Globus pallidus (tissue), 1 donor: ENCODE measurements around the gene ZBTB48.
"Not testable (repeated sequence)": the region's sequence is repeated elsewhere in the genome, so short reads cannot be mapped to it uniquely, and the experiment has no call there.

Experiments used
- DNase-seq: peaks from one replicate; pipeline ENCODE4 v3.0.0-alpha.2; 2015; ENCODE audit warnings: low spot score

The ZBTB48 gene

GRCh38 chr1:6632588-6633514 is 53.1 kb downstream of the ZBTB48 start:
- no peak for DNase-seq

- no peak for DNase-seq
Observed at GRCh38 chr1:6634371-6635052, 54.7 kb downstream of the ZBTB48 start.

- no peak for DNase-seq
Observed at GRCh38 chr1:6635161-6635909, 55.5 kb downstream of the ZBTB48 start.

GRCh38 chr1:6635910-6636760 is 56.3 kb downstream of the ZBTB48 start:
- no peak for DNase-seq

- DNase-seq, result not testable (repeated sequence)
Observed at GRCh38 chr1:6636778-6637177, 57.0 kb downstream of the ZBTB48 start.

- no peak for DNase-seq
Observed at GRCh38 chr1:6637770-6638169, 58.0 kb downstream of the ZBTB48 start.

GRCh38 chr1:6638226-6638625 is 58.4 kb downstream of the ZBTB48 start:
- peak; percentile 40 for DNase-seq
